ENCODE measurements around the gene ZBED3. TPM values are rescaled to one million over a fixed set of nuclear protein-coding genes. Genes with fewer than 3 reads are reported as not detected.

The ZBED3 gene
- total and polyA plus RNA-seq, 9 of the 15 experiments (the other 6 are each of a cell fraction or from before 2014, with no cell fraction given), result 0.01 to 0.03 (median 0.01) TPM; not detected in 5

DNA sequence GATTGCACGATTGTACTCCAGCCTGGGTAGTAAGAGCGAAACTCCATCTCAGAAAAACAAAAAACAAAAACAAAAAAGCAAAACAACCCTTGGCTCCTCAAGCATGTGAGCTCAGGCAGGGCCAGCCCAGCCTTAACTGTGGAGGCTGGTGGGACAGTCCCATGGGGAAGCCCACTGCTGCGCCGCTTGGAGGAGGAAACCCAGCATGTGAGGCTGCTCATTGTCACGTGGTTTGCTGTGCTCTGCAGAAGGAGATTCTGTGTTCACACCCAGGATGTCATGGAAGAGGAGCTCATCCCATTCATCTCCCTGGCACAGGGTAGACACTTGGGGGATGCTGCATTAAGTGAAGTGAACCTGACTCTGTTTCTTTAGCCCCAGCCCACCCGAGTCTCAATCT, 4.0 kb downstream of the ZBED3 start:
- in situ Hi-C loops (cut with MboI) (no loop called here), intact Hi-C loops (cut with micrococcal nuclease) (no loop called here)
- H3K9me1 ChIP-seq (ENCODE audit: control insufficient read depth, insufficient read depth, low read length), result no peaks in the 10 kb centered on the region
- no peaks in the 10 kb centered on the region for H3K36me3 ChIP-seq (ENCODE audit: control insufficient read depth, insufficient read depth, low read length)
- ATAC-seq (no peak), DNase-seq (ENCODE audit: extremely low read depth in 1 of 4, low spot score in 3 of 4) (no peak), FAIRE-seq (no peak)
- POLR2A ChIA-PET, result no interaction called here
- TF ChIP-seq RAD51 (IDR thresholded peaks at IDR 0.05; ENCODE audit: borderline replicate concordance, low read depth) (peak; percentile 50), NUFIP1 (IDR thresholded peaks at IDR 0.05; ENCODE audit: partially characterized antibody) (no peak), SMAD3 (CRISPR knock-in tag; conservative IDR thresholded peaks at IDR 0.05) (no peak), CHD1 (IDR thresholded peaks at IDR 0.05; ENCODE audit: low read length) (no peak)
- TF ChIP-seq, protein P1, sequence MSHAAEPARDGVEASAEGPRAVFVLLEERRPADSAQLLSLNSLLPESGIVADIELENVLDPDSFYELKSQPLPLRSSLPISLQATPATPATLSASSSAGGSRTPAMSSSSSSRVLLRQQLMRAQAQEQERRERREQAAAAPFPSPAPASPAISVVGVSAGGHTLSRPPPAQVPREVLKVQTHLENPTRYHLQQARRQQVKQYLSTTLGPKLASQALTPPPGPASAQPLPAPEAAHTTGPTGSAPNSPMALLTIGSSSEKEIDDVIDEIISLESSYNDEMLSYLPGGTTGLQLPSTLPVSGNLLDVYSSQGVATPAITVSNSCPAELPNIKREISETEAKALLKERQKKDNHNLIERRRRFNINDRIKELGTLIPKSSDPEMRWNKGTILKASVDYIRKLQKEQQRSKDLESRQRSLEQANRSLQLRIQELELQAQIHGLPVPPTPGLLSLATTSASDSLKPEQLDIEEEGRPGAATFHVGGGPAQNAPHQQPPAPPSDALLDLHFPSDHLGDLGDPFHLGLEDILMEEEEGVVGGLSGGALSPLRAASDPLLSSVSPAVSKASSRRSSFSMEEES (CRISPR knock-in tag; IDR thresholded peaks at IDR 0.05), result peak; percentile 41
- TF ChIP-seq, protein P2, sequence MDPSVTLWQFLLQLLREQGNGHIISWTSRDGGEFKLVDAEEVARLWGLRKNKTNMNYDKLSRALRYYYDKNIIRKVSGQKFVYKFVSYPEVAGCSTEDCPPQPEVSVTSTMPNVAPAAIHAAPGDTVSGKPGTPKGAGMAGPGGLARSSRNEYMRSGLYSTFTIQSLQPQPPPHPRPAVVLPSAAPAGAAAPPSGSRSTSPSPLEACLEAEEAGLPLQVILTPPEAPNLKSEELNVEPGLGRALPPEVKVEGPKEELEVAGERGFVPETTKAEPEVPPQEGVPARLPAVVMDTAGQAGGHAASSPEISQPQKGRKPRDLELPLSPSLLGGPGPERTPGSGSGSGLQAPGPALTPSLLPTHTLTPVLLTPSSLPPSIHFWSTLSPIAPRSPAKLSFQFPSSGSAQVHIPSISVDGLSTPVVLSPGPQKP (CRISPR knock-in tag; IDR thresholded peaks at IDR 0.05), result no peak
- H3K79me2 ChIP-seq (ENCODE audit: control insufficient read depth, insufficient read depth, low read length), result no peaks in the 10 kb centered on the region
- CTCF ChIA-PET (ENCODE audit: low intra/inter-chr PET ratio), result no interaction called here
- H3K4me1 ChIP-seq (replicated peaks in 1 of 2; ENCODE audit: control insufficient read depth in 2 of 2, insufficient read depth in 2 of 2, low read length in 2 of 2), result peaks cover 0 to 5% of the 10 kb centered on the region in 2 experiments; a peak in 1 of 5 replicates
- H3K4me3 ChIP-seq, result no peak overlapping the region
- no peaks in the 10 kb centered on the region for H3K9me3 ChIP-seq (replicated peaks; ENCODE audit: control insufficient read depth, insufficient read depth, low read depth, low read length)
- no peaks in the 10 kb centered on the region for H4K20me1 ChIP-seq (replicated peaks; ENCODE audit: control insufficient read depth, insufficient read depth, low read length)
- BruUV-seq (replicated peaks), result no TSS peak
- peaks cover 0 to 15% of the 10 kb centered on the region in 2 experiments; a peak in 2 of 5 replicates for H3K27me3 ChIP-seq (ENCODE audit: control insufficient read depth in 2 of 2, insufficient read depth in 2 of 2, low read length in 2 of 2)
- no peak overlapping the region for H3K4me2 ChIP-seq (ENCODE audit: insufficient read depth, low read length)
- 7% methylated on average over 5 of the region's 6 CpGs for WGBS (ENCODE audit: insufficient coverage, low coverage, missing lambda C conversion rate)
- H3K27ac ChIP-seq (ENCODE audit: extremely low read depth, low read depth, low read length), result no peak overlapping the region
- no peak overlapping the region for H3K9ac ChIP-seq (ENCODE audit: insufficient read depth in 1 of 2, low read depth in 2 of 2, low read length in 2 of 2)
- no peak overlapping the region for H2AFZ ChIP-seq (ENCODE audit: low read depth, low read length)

Data from K562 (cell line).